DOHH2 (cell line): ENCODE data around the gene PHC3.

Experiments used
- H3F3A ChIP-seq: fragments of 200-600 bp; sonication (generic), shearing (Covaris generic); 2 replicates; pipeline ENCODE4 v1.6.0; 2016; ENCODE audit warnings: antibody characterized with exemption, mild to moderate bottlenecking; ENCODE audit not compliant: control insufficient read depth, insufficient read depth
- H3K27ac ChIP-seq: fragments of 200-600 bp; sonication (generic); 2 replicates; pipeline ENCODE4 v1.5.1; 2014; ENCODE audit warnings: low read depth, mild to moderate bottlenecking, low read length, moderate library complexity
- H3K27me3 ChIP-seq: fragments of 200-600 bp; sonication (generic); 2 replicates; pipeline ENCODE4 v1.6.1; 2014; ENCODE audit warnings: mild to moderate bottlenecking, low read length, mixed read lengths; ENCODE audit not compliant: control insufficient read depth
- H3K36me3 ChIP-seq: fragments of 200-600 bp; sonication (generic); 2 replicates; pipeline ENCODE4 v1.6.1; 2014; ENCODE audit warnings: mild to moderate bottlenecking, low read length, moderate library complexity, mixed read lengths; ENCODE audit not compliant: control insufficient read depth
- H3K4me1 ChIP-seq: fragments of 200-600 bp; sonication (generic); 2 replicates; pipeline ENCODE4 v1.6.1; 2014; ENCODE audit warnings: mild to moderate bottlenecking, low read length, mixed read lengths; ENCODE audit not compliant: control insufficient read depth
- H3K4me2 ChIP-seq: fragments of 200-600 bp; sonication (generic); 2 replicates; pipeline ENCODE4 v1.6.0; 2014; ENCODE audit warnings: mild to moderate bottlenecking, low read length, moderate library complexity
- H3K4me3 ChIP-seq: fragments of 200-600 bp; sonication (generic); 2 replicates; pipeline ENCODE4 v1.5.1; 2014; ENCODE audit warnings: mild to moderate bottlenecking, low read length, mixed read lengths
- H3K79me2 ChIP-seq: fragments of 200-600 bp; sonication (generic); 2 replicates; pipeline ENCODE4 v1.6.1; 2014; ENCODE audit warnings: mild to moderate bottlenecking, low read length, mixed read lengths; ENCODE audit not compliant: control insufficient read depth
- H3K9me2 ChIP-seq: fragments of 200-600 bp; sonication (generic); replicated peaks from 2 replicates; pipeline ENCODE4 v1.6.1; 2014; ENCODE audit warnings: mild to moderate bottlenecking, low read length, mixed read lengths; ENCODE audit not compliant: control insufficient read depth
- H3K9me3 ChIP-seq: fragments of 200-600 bp; sonication (generic); 2 replicates; pipeline ENCODE4 v1.6.1; 2014; ENCODE audit warnings: antibody characterized with exemption, low read length, mixed read lengths; ENCODE audit not compliant: control insufficient read depth, insufficient read depth
- H4K20me1 ChIP-seq: fragments of 200-600 bp; sonication (generic); 2 replicates; pipeline ENCODE4 v1.6.0; 2014; ENCODE audit warnings: low read depth, mild to moderate bottlenecking, antibody characterized with exemption, low read length, moderate library complexity; ENCODE audit not compliant: control insufficient read depth, insufficient read depth
- EZH2phosphoT487 ChIP-seq: fragments of 200-600 bp; sonication (generic); IDR thresholded peaks from 2 replicates; pipeline ENCODE4 v1.6.1; 2017; ENCODE audit warnings: borderline replicate concordance, mild to moderate bottlenecking, antibody characterized with exemption, low read length, moderate library complexity, mixed read lengths
- TF ChIP-seq, protein P1 (sequence below): fragments of 200-600 bp; sonication (generic); IDR thresholded peaks from one replicate; pipeline ENCODE4 v1.5.1; 2014; ENCODE audit warnings: antibody characterized with exemption, mild to moderate bottlenecking, low read depth, low read length; ENCODE audit not compliant: poor library complexity, severe bottlenecking

Gene PHC3

DNA sequence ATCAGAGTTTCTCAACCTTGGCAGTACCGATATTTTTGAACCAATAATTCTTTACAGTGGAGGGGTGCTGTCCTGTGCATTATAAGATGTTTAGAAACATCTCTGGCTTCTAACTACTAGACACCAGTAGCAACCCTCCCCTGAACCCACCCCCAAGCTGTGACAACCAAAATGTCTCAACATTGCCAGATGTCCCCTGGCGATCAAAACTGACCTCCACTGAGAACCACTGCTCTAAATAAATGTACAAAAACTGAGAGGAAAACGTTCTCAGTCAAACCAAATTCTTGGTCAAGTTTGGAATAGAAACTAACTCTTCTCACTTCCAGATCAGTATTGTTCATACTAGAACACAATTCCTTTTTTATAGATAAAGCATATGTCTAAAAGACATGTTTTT, 85.2 kb downstream of the PHC3 start:
- no peak overlapping the region for H3K4me3 ChIP-seq
- no peaks in the 10 kb centered on the region for H3K9me2 ChIP-seq
- no peak overlapping the region for H3K4me2 ChIP-seq
- no peaks in the 10 kb centered on the region for H3K79me2 ChIP-seq
- H3K9me3 ChIP-seq: no peaks in the 10 kb centered on the region
- H3F3A ChIP-seq: no peaks in the 10 kb centered on the region; the same call in none of the 2 replicates
- H4K20me1 ChIP-seq: no peaks in the 10 kb centered on the region
- no peak overlapping the region for H3K27ac ChIP-seq
- H3K4me1 ChIP-seq: no peaks in the 10 kb centered on the region
- peaks cover 92% of the 10 kb centered on the region for H3K36me3 ChIP-seq
- no peaks in the 10 kb centered on the region for H3K27me3 ChIP-seq
- no peak for TF ChIP-seq EZH2phosphoT487
- TF ChIP-seq, protein P1, sequence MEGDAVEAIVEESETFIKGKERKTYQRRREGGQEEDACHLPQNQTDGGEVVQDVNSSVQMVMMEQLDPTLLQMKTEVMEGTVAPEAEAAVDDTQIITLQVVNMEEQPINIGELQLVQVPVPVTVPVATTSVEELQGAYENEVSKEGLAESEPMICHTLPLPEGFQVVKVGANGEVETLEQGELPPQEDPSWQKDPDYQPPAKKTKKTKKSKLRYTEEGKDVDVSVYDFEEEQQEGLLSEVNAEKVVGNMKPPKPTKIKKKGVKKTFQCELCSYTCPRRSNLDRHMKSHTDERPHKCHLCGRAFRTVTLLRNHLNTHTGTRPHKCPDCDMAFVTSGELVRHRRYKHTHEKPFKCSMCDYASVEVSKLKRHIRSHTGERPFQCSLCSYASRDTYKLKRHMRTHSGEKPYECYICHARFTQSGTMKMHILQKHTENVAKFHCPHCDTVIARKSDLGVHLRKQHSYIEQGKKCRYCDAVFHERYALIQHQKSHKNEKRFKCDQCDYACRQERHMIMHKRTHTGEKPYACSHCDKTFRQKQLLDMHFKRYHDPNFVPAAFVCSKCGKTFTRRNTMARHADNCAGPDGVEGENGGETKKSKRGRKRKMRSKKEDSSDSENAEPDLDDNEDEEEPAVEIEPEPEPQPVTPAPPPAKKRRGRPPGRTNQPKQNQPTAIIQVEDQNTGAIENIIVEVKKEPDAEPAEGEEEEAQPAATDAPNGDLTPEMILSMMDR: no peak

DNA sequence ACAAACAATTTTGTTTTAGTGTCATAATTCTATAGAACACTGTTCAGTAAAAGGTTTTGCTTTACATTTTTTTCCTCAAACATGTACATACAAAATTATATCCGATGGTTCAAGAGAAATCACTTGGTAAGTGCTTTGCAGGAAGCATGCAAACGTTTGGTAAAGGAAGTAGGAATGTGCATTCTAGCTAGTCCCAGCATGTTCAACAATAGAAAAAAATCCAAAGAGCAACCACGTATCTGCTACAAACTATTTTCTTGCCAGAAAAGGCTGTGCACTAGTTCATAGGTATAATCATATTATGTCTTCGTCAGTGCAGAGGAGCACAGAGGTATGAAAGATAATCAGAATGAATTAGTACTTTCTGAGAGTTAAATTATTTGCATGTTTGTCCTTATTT, 85.8 kb downstream of the PHC3 start:
- no peak overlapping the region for H3K4me3 ChIP-seq

DNA sequence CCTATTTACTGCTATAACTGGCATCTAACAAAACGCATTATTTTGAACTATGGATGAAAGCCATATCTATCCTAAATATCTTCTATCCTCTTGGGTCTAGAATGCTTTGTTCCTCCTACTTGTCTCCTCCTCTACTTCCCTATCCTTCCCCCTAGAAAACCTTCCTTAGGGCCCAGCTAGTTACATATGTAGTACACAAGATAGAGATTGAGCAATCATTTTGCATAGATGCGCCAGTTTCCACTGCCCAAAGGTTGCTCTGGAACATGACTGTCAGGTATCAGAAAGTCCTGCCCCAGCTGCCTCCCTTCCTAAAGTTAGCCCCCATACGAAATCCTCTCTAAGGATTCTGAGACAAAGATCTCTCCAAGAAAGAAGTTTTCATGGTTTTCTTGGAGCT, 88.6 kb downstream of the PHC3 start:
- no peak overlapping the region for H3K27ac ChIP-seq
- no peaks in the 10 kb centered on the region for H3K9me3 ChIP-seq
- H4K20me1 ChIP-seq: no peaks in the 10 kb centered on the region
- H3K27me3 ChIP-seq: no peaks in the 10 kb centered on the region
- no peaks in the 10 kb centered on the region for H3K79me2 ChIP-seq
- TF ChIP-seq, protein P1: no peak
- no peak for TF ChIP-seq EZH2phosphoT487
- no peaks in the 10 kb centered on the region; the same call in 1 of the 2 replicates for H3F3A ChIP-seq
- no peaks in the 10 kb centered on the region for H3K4me1 ChIP-seq
- no peaks in the 10 kb centered on the region for H3K9me2 ChIP-seq
- no peak overlapping the region for H3K4me3 ChIP-seq
- H3K4me2 ChIP-seq: no peak overlapping the region
- peaks cover 74% of the 10 kb centered on the region for H3K36me3 ChIP-seq

More for the DNA sequence above, 85.8 kb downstream of the PHC3 start:
- Histone ChIP-seq H3K36me3 (peaks cover 92% of the 10 kb centered on the region), H3K9me2 (no peaks in the 10 kb centered on the region), H4K20me1 (no peaks in the 10 kb centered on the region), H3K4me1 (no peaks in the 10 kb centered on the region), H3K4me2 (no peak overlapping the region), H3F3A (no peaks in the 10 kb centered on the region; the same call in none of the 2 replicates), H3K79me2 (no peaks in the 10 kb centered on the region), H3K9me3 (no peaks in the 10 kb centered on the region), H3K27ac (no peak overlapping the region), H3K27me3 (no peaks in the 10 kb centered on the region)
- TF ChIP-seq, protein P1: no peak
- no peak for TF ChIP-seq EZH2phosphoT487
